ENCODE measurements around the gene MPO.

Gene MPO

GRCh38 chr17:58263773-58264172 lies 17.0 kb downstream of the MPO start:
- DNase-seq (ENCODE audit: low spot score): no peak

- DNase-seq (ENCODE audit: low spot score): no peak
Measured at GRCh38 chr17:58262149-58262548, 18.6 kb downstream of the MPO start.

- no peak for DNase-seq (ENCODE audit: low spot score)
Measured at GRCh38 chr17:58254803-58255202, 25.9 kb downstream of the MPO start.

GRCh38 chr17:58253082-58253481 lies 27.7 kb downstream of the MPO start:
- no peak for DNase-seq (ENCODE audit: low spot score)

- no peak for DNase-seq (ENCODE audit: low spot score)
Measured at GRCh38 chr17:58252141-58252540, 28.6 kb downstream of the MPO start.

GRCh38 chr17:58250344-58251011 lies 30.3 kb downstream of the MPO start:
- no peak for DNase-seq (ENCODE audit: low spot score)

GRCh38 chr17:58249270-58250133 lies 31.2 kb downstream of the MPO start:
- DNase-seq (ENCODE audit: low spot score): peak; percentile 59

- DNase-seq (ENCODE audit: low spot score): no peak
Measured at GRCh38 chr17:58248955-58249269, 31.8 kb downstream of the MPO start.

- no peak for DNase-seq (ENCODE audit: low spot score)
Measured at GRCh38 chr17:58247511-58248363, 33.0 kb downstream of the MPO start.

- DNase-seq (ENCODE audit: low spot score): no peak
Measured at GRCh38 chr17:58246781-58247180, 34.0 kb downstream of the MPO start.

- DNase-seq (ENCODE audit: low spot score): no peak
Measured at GRCh38 chr17:58246104-58246740, 34.5 kb downstream of the MPO start.

- DNase-seq (ENCODE audit: low spot score): no peak
Measured at GRCh38 chr17:58245428-58246103, 35.2 kb downstream of the MPO start.

- no peak for DNase-seq (ENCODE audit: low spot score)
Measured at GRCh38 chr17:58244963-58245362, 35.8 kb downstream of the MPO start.

GRCh38 chr17:58242171-58242784 lies 38.5 kb downstream of the MPO start:
- DNase-seq (ENCODE audit: low spot score): no peak

GRCh38 chr17:58239987-58240386 lies 40.7 kb downstream of the MPO start:
- DNase-seq (ENCODE audit: low spot score): no peak

- no peak for DNase-seq (ENCODE audit: low spot score)
Measured at GRCh38 chr17:58238147-58238634, 42.5 kb downstream of the MPO start, which contains the start of gene LPO. LPO (plus strand) TSS chr17:58238584; CDS start chr17:58242980, 4,396 bp downstream.

- DNase-seq (ENCODE audit: low spot score): peak; percentile 31
Measured at GRCh38 chr17:58236394-58236793, 44.3 kb downstream of the MPO start.

- DNase-seq (ENCODE audit: low spot score): no peak
Measured at GRCh38 chr17:58235821-58236220, 44.9 kb downstream of the MPO start.

GRCh38 chr17:58234512-58234911 lies 46.2 kb downstream of the MPO start:
- DNase-seq (ENCODE audit: low spot score): no peak

GRCh38 chr17:58233543-58233942 lies 47.2 kb downstream of the MPO start:
- DNase-seq (ENCODE audit: low spot score): no peak

- no peak for DNase-seq (ENCODE audit: low spot score)
Measured at GRCh38 chr17:58232707-58233156, 48.0 kb downstream of the MPO start.

Data from hematopoietic multipotent progenitor cell treated with erythropoietin and hydrocortisone succinate and interleukin-3 and kit ligand, for 17 days (in vitro differentiated cells).